ENCODE results near the gene AK1. TPM values are rescaled to one million over a fixed set of nuclear protein-coding genes. Genes with fewer than 3 reads are reported as not detected.

AK1 gene
- polyA plus RNA-seq, 1 of the 3 experiments (the other 2 are of a cell fraction) = 125 TPM

- no peak for TF ChIP-seq NFIC (IDR thresholded peaks at IDR 0.05; ENCODE audit: borderline replicate concordance)
Measured at GRCh38 chr9:127841087-127841835, 36.2 kb downstream of the AK1 start (continued).

DNA sequence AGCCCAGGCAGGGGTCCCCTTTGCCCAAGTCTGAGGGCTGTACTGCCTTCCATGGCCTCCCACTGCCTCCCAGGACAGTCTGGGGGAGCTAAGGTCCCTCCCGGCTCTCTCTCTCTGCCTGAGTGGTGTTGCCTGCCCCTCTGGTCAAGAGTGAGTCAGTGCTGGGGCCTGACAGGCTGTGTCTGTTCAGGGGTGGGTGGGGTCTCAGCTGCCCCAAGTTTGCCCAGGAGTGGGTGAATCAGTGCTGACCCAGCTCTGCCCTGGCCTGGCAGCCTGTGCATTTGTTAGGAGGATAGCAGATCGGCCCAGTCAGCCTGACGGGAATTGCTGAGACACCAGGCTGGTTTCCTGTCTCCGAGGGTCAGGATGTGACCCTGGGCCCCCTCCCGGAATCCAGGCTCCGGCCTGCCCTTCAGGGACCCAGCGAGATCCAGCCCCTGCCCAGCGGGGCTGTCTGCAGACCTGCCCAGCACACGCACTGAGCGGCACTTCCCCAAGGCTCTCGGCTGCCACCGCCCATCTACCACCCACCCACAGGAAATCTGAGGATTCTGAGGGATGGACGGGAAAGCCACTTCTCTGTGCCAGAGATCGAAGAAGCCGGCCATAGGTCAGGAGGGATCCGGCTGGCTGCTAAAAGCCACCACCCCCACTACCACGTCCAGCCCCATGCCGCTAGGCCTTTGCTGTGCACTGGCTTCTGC, 38.9 kb downstream of the AK1 start:
- POLR2A ChIA-PET = no interaction called here
- H3K27ac ChIP-seq (ENCODE audit: low read depth in 2 of 2, low read length in 1 of 2) = peak overlapping the region; percentile 2 to 84
- 15% methylated on average over 9 of the region's 18 CpGs for WGBS (ENCODE audit: low lambda C conversion rate)
- peaks cover 0 to 34% of the 10 kb centered on the region in 2 experiments; a peak in 3 of 4 replicates for H3K4me1 ChIP-seq (ENCODE audit: control insufficient read depth in 1 of 2, insufficient read depth in 2 of 2, low read depth in 1 of 2, low read length in 1 of 2)
- no peak for DNase-seq
- no peak for TF ChIP-seq RCOR1 (IDR thresholded peaks at IDR 0.05; ENCODE audit: low read length)
- peak; percentile 42; the same call in 1 of the 2 replicates for TF ChIP-seq YY1 (IDR thresholded peaks at IDR 0.05; ENCODE audit: low read depth)
- TF ChIP-seq FOSL2 (IDR thresholded peaks at IDR 0.05; ENCODE audit: borderline replicate concordance, low read depth) = peak; percentile 79
- TF ChIP-seq TAF1 (IDR thresholded peaks at IDR 0.05; ENCODE audit: borderline replicate concordance, low read depth, low read length) = peak; percentile 70; the same call in 1 of the 2 replicates
- TF ChIP-seq NFIC (IDR thresholded peaks at IDR 0.05; ENCODE audit: borderline replicate concordance) = peak; percentile 46
- 0 out of 2 replicates have a peak, but pooled peaks have one; percentile 12 for TF ChIP-seq TEAD4 (IDR thresholded peaks at IDR 0.05; ENCODE audit: borderline replicate concordance, insufficient read depth)
- TF ChIP-seq SMC3 (IDR thresholded peaks at IDR 0.05; ENCODE audit: low read depth, low read length) = no peak
- TF ChIP-seq GABPA (IDR thresholded peaks at IDR 0.05; ENCODE audit: low read depth) = peak; percentile 51
- TF ChIP-seq, protein P1, sequence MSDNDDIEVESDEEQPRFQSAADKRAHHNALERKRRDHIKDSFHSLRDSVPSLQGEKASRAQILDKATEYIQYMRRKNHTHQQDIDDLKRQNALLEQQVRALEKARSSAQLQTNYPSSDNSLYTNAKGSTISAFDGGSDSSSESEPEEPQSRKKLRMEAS (IDR thresholded peaks at IDR 0.05; ENCODE audit: low read depth) = peak; percentile 81; the same call in 1 of the 2 replicates
- TF ChIP-seq FOXM1 (IDR thresholded peaks at IDR 0.05; ENCODE audit: low read depth) = no peak
- peak; percentile 55 for TF ChIP-seq JUND (IDR thresholded peaks at IDR 0.05)
- peak; percentile 76; the same call in 1 of the 2 replicates for TF ChIP-seq POLR2AphosphoS5 (IDR thresholded peaks at IDR 0.05; ENCODE audit: low read depth, low read length)
- TF ChIP-seq, protein P2, sequence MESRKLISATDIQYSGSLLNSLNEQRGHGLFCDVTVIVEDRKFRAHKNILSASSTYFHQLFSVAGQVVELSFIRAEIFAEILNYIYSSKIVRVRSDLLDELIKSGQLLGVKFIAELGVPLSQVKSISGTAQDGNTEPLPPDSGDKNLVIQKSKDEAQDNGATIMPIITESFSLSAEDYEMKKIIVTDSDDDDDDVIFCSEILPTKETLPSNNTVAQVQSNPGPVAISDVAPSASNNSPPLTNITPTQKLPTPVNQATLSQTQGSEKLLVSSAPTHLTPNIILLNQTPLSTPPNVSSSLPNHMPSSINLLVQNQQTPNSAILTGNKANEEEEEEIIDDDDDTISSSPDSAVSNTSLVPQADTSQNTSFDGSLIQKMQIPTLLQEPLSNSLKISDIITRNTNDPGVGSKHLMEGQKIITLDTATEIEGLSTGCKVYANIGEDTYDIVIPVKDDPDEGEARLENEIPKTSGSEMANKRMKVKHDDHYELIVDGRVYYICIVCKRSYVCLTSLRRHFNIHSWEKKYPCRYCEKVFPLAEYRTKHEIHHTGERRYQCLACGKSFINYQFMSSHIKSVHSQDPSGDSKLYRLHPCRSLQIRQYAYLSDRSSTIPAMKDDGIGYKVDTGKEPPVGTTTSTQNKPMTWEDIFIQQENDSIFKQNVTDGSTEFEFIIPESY (IDR thresholded peaks at IDR 0.05; ENCODE audit: borderline replicate concordance, low read depth) = 0 out of 2 replicates have a peak, but pooled peaks have one; percentile 18
- peak; percentile 89 for TF ChIP-seq RXRA (IDR thresholded peaks at IDR 0.05; ENCODE audit: borderline replicate concordance, low read depth)
- TF ChIP-seq, protein P3, sequence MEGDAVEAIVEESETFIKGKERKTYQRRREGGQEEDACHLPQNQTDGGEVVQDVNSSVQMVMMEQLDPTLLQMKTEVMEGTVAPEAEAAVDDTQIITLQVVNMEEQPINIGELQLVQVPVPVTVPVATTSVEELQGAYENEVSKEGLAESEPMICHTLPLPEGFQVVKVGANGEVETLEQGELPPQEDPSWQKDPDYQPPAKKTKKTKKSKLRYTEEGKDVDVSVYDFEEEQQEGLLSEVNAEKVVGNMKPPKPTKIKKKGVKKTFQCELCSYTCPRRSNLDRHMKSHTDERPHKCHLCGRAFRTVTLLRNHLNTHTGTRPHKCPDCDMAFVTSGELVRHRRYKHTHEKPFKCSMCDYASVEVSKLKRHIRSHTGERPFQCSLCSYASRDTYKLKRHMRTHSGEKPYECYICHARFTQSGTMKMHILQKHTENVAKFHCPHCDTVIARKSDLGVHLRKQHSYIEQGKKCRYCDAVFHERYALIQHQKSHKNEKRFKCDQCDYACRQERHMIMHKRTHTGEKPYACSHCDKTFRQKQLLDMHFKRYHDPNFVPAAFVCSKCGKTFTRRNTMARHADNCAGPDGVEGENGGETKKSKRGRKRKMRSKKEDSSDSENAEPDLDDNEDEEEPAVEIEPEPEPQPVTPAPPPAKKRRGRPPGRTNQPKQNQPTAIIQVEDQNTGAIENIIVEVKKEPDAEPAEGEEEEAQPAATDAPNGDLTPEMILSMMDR (IDR thresholded peaks at IDR 0.05) = no peak
- TF ChIP-seq, protein P4, sequence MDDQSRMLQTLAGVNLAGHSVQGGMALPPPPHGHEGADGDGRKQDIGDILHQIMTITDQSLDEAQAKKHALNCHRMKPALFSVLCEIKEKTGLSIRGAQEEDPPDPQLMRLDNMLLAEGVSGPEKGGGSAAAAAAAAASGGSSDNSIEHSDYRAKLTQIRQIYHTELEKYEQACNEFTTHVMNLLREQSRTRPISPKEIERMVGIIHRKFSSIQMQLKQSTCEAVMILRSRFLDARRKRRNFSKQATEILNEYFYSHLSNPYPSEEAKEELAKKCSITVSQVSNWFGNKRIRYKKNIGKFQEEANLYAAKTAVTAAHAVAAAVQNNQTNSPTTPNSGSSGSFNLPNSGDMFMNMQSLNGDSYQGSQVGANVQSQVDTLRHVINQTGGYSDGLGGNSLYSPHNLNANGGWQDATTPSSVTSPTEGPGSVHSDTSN (IDR thresholded peaks at IDR 0.05) = peak; percentile 51
- TF ChIP-seq REST (IDR thresholded peaks at IDR 0.05; ENCODE audit: low read depth, low read length) = 0 out of 2 replicates have a peak, but pooled peaks have one; percentile 9
- peaks cover 4 to 7% of the 10 kb centered on the region in 2 experiments for H3K36me3 ChIP-seq (replicated peaks in 1 of 2; ENCODE audit: control insufficient read depth in 1 of 2, insufficient read depth in 2 of 2, low read length in 1 of 2)
- H3K4me3 ChIP-seq (ENCODE audit: low read depth in 2 of 2, low read length in 1 of 2) = peak overlapping the region; percentile 12 to 40; a peak in 2 of 4 replicates
- H4K20me1 ChIP-seq (ENCODE audit: insufficient read depth) = no peaks in the 10 kb centered on the region
- CTCF ChIA-PET = interaction anchor here (1.0 to 1.8 kb wide), 3 partner anchors 12 to 15 kb away, joined by 3 to 5 read pairs (median 4); partner anchors contain the start of gene ENG
- H3K4me2 ChIP-seq = peak overlapping the region; percentile 93
- no peaks in the 10 kb centered on the region for H3K9me3 ChIP-seq
- H3F3A ChIP-seq (replicated peaks; ENCODE audit: insufficient read depth) = peaks cover 27% of the 10 kb centered on the region
- H3K9me2 ChIP-seq = no peaks in the 10 kb centered on the region
- no peaks in the 10 kb centered on the region for H3K27me3 ChIP-seq (ENCODE audit: insufficient read depth)
- peaks cover 28% of the 10 kb centered on the region; the same call in 1 of the 2 replicates for H3K79me2 ChIP-seq (ENCODE audit: insufficient read depth)
- peak overlapping the region; percentile 61 for H3K9ac ChIP-seq
- peak overlapping the region; percentile 72 for H2AFZ ChIP-seq (ENCODE audit: low read depth)
